Panc1 (cell line): ENCODE results near the gene DLG2. TPM values are rescaled to one million over a fixed set of nuclear protein-coding genes. Genes with fewer than 3 reads are reported as not detected.

Source experiments
- ATAC-seq: fragments of 200-7000 bp; cut with Tn5 transposase; 2 replicates; pipeline ENCODE4 v1.9.1; 2020; ENCODE audit warnings: mild to moderate bottlenecking, moderate library complexity
- BruUV-seq: library from RNA; stranded (reverse); fragments of 400-500 nt; replicated peaks from 2 replicates; lab custom pipeline; 2021; lab: Mats Ljungman, UMichigan
- CTCF ChIA-PET: fragments of 300-600 bp; sonication (Branson Sonifier 250); formaldehyde crosslinking; loops from one replicate; lab custom pipeline; 2022; ENCODE audit warnings: antibody characterized with exemption; lab: Charles Lee
- POLR2A ChIA-PET: fragments of 300-600 bp; sonication (Branson Sonifier 250); formaldehyde crosslinking; loops from one replicate; lab custom pipeline; 2022; ENCODE audit warnings: antibody characterized with exemption; lab: Charles Lee
- DNase-seq: peaks from one replicate; pipeline ENCODE4 v3.0.0-alpha.2; 2010; ENCODE audit warnings: low read depth, low spot score
- H3K27ac ChIP-seq: 2 replicates; pipeline ENCODE4 v1.5.1; 2011; ENCODE audit warnings: mild to moderate bottlenecking, low read length, inconsistent platforms
- H3K27me3 ChIP-seq: fragments of 200-500 bp; sonication (Bioruptor generic); 2 replicates; pipeline ENCODE4 v1.6.0; 2014; ENCODE audit warnings: low read length, inconsistent platforms; ENCODE audit not compliant: control insufficient read depth, insufficient read depth
- H3K36me3 ChIP-seq: fragments of 200-500 bp; sonication (Bioruptor generic); 2 replicates; pipeline ENCODE4 v1.5.1; 2014; ENCODE audit warnings: inconsistent platforms, mild to moderate bottlenecking, low read length, moderate library complexity; ENCODE audit not compliant: control insufficient read depth, insufficient read depth
- H3K4me1 ChIP-seq: 2 replicates; pipeline ENCODE4 v1.5.1; 2011; ENCODE audit warnings: inconsistent platforms, mild to moderate bottlenecking, low read length, moderate library complexity; ENCODE audit not compliant: control insufficient read depth, insufficient read depth
- H3K4me3 ChIP-seq, 2 experiments: 2 replicates each; pipeline ENCODE4 v1.5.1; 2011 to 2012; ENCODE audit warnings: low read depth in 2 of 2, low read length in 2 of 2, mild to moderate bottlenecking in 2 of 2, inconsistent platforms in 1 of 2, moderate library complexity in 1 of 2
- H3K9me3 ChIP-seq: fragments of 200-500 bp; sonication (Bioruptor generic); 2 replicates; pipeline ENCODE4 v1.5.1; 2014; ENCODE audit warnings: low read depth, mild to moderate bottlenecking, inconsistent platforms, low read length, moderate library complexity; ENCODE audit not compliant: control insufficient read depth, insufficient read depth
- POLR2AphosphoS5 ChIP-seq: IDR thresholded peaks from 2 replicates; pipeline ENCODE4 v1.6.1; 2012; ENCODE audit warnings: mild to moderate bottlenecking, low read depth, low read length, moderate library complexity
- SIN3A ChIP-seq: IDR thresholded peaks from 2 replicates; pipeline ENCODE4 v1.6.1; 2012; ENCODE audit warnings: low read depth, mild to moderate bottlenecking, low read length, moderate library complexity, borderline replicate concordance; ENCODE audit not compliant: insufficient read depth
- TCF7L2 ChIP-seq: IDR thresholded peaks from 2 replicates; pipeline ENCODE4 v1.6.1; 2011; ENCODE audit warnings: mild to moderate bottlenecking, low read depth, low read length, inconsistent platforms
- in situ Hi-C: cut with HindIII; loops from 2 replicates; pipeline ENCODE4 v1.10.0; 2016; ENCODE audit warnings: low sequenced_read_pairs, low pct_unique_long_range_greater_than_20kb
- intact Hi-C: fragments of 100-400 bp; cut with micrococcal nuclease; formaldehyde crosslinking; loops from one replicate; pipeline ENCODE4 v1.10.0; 2022; ENCODE audit not compliant: unreplicated experiment
- total RNA-seq: library from RNA; stranded (reverse); gene quantifications from one replicate; pipeline ENCODE4 v1.2.1, GENCODE V29; 2021; ENCODE audit not compliant: unreplicated experiment
- TF ChIP-seq, protein P1 (sequence below): fragments of 450-650 bp; IDR thresholded peaks from 2 replicates; pipeline ENCODE4 v1.5.1; 2017; ENCODE audit warnings: mild to moderate bottlenecking
- TF ChIP-seq, protein P2 (sequence below), 2 experiments: IDR thresholded peaks; 2 replicates each; pipeline ENCODE4 v1.6.1; 2011 to 2012; ENCODE audit warnings: low read depth in 2 of 2, control low read depth in 1 of 2, low read length in 1 of 2, mild to moderate bottlenecking in 1 of 2, moderate library complexity in 1 of 2; ENCODE audit not compliant: insufficient read depth in 1 of 2

Gene DLG2
- total RNA-seq, 1 experiment from 2014 or later = 4.2 TPM

DNA sequence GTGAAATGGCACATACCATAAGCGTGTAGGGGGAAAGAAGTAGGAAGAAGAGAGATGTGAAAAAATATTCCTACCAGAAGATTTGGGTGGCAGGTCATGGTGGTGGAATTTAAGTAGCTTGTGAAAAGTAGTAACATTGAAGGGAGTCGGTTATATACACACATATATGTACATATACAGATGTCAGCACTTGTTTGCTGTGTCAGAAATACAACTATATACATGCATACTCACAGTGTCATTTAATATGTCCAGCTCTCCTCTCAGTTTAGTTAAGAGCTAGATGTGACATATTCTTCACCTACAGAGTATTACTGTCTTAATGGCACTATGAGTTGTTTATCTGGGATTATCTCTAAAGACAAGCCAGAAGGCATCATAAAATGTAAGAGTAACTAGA is 1353.6 kb downstream of the DLG2 start:
- Histone ChIP-seq H3K9me3 (no peaks in the 10 kb centered on the region; the same call in 1 of the 2 replicates), H3K27me3 (no peaks in the 10 kb centered on the region), H3K36me3 (no peaks in the 10 kb centered on the region), H3K4me1 (no peaks in the 10 kb centered on the region), H3K27ac (no peak overlapping the region), H3K4me3 (no peak overlapping the region)
- POLR2A ChIA-PET = interaction anchor here (0.6 kb wide), 1 partner anchor 1728 kb away, joined by 4 read pairs; no protein-coding TSS in a partner anchor
- DNase-seq (no peak), ATAC-seq (no peak)
- intact Hi-C loops (no loop called here), in situ Hi-C loops (no loop called here)
- BruUV-seq = no TSS peak
- CTCF ChIA-PET = no interaction called here
- TF ChIP-seq TCF7L2 (no peak), SIN3A (no peak), POLR2AphosphoS5 (no peak)
- TF ChIP-seq, protein P1, sequence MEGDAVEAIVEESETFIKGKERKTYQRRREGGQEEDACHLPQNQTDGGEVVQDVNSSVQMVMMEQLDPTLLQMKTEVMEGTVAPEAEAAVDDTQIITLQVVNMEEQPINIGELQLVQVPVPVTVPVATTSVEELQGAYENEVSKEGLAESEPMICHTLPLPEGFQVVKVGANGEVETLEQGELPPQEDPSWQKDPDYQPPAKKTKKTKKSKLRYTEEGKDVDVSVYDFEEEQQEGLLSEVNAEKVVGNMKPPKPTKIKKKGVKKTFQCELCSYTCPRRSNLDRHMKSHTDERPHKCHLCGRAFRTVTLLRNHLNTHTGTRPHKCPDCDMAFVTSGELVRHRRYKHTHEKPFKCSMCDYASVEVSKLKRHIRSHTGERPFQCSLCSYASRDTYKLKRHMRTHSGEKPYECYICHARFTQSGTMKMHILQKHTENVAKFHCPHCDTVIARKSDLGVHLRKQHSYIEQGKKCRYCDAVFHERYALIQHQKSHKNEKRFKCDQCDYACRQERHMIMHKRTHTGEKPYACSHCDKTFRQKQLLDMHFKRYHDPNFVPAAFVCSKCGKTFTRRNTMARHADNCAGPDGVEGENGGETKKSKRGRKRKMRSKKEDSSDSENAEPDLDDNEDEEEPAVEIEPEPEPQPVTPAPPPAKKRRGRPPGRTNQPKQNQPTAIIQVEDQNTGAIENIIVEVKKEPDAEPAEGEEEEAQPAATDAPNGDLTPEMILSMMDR = no peak
- TF ChIP-seq, protein P2, sequence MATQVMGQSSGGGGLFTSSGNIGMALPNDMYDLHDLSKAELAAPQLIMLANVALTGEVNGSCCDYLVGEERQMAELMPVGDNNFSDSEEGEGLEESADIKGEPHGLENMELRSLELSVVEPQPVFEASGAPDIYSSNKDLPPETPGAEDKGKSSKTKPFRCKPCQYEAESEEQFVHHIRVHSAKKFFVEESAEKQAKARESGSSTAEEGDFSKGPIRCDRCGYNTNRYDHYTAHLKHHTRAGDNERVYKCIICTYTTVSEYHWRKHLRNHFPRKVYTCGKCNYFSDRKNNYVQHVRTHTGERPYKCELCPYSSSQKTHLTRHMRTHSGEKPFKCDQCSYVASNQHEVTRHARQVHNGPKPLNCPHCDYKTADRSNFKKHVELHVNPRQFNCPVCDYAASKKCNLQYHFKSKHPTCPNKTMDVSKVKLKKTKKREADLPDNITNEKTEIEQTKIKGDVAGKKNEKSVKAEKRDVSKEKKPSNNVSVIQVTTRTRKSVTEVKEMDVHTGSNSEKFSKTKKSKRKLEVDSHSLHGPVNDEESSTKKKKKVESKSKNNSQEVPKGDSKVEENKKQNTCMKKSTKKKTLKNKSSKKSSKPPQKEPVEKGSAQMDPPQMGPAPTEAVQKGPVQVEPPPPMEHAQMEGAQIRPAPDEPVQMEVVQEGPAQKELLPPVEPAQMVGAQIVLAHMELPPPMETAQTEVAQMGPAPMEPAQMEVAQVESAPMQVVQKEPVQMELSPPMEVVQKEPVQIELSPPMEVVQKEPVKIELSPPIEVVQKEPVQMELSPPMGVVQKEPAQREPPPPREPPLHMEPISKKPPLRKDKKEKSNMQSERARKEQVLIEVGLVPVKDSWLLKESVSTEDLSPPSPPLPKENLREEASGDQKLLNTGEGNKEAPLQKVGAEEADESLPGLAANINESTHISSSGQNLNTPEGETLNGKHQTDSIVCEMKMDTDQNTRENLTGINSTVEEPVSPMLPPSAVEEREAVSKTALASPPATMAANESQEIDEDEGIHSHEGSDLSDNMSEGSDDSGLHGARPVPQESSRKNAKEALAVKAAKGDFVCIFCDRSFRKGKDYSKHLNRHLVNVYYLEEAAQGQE (IDR thresholded peaks at IDR 0.05; ENCODE audit: insufficient read depth in 1 of 2, low read depth in 2 of 2, low read length in 1 of 2) = no peak

DNA sequence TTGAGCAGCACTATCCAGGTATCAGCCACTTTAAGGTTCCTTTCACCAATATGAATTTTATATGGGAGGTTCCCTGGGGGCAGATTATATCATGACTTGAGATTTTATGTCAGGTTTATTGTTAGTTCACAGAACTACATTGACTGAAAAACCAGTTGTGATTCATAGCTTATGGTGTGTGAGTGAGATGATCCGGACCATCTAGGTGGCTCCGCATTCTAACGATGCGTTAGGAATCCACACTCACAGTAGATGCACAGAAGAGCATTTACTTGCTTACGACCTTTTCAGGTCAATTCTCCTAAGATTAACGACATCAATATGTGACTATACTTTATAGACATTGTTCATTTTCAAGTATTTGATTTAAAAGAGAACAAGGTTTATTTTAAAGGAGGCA is 1356.7 kb downstream of the DLG2 start:
- H3K4me1 ChIP-seq = no peaks in the 10 kb centered on the region
- ChIA-PET POLR2A (no interaction called here), CTCF (no interaction called here)
- TF ChIP-seq, protein P1 = no peak
- TF ChIP-seq TCF7L2 (no peak), SIN3A (no peak), POLR2AphosphoS5 (no peak)
- TF ChIP-seq, protein P2 (IDR thresholded peaks at IDR 0.05; ENCODE audit: insufficient read depth in 1 of 2, low read depth in 2 of 2, low read length in 1 of 2) = no peak
- no peak overlapping the region for H3K4me3 ChIP-seq
- in situ Hi-C loops = no loop called here
- H3K36me3 ChIP-seq = no peaks in the 10 kb centered on the region
- intact Hi-C loops = no loop called here
- no peak overlapping the region for H3K27ac ChIP-seq
- no TSS peak for BruUV-seq
- DNase-seq = no peak
- ATAC-seq = no peak
- H3K9me3 ChIP-seq = no peaks in the 10 kb centered on the region
- no peaks in the 10 kb centered on the region for H3K27me3 ChIP-seq
